HepG2 (cell line): ENCODE data around the gene UQCRHL. TPM values are rescaled to one million over a fixed set of nuclear protein-coding genes. Genes with fewer than 3 reads are reported as not detected.

Experiments used
- DR1 ChIP-seq: sonication (generic); formaldehyde crosslinking; IDR thresholded peaks from 2 replicates; pipeline ENCODE4 v1.8.0; 2021; ENCODE audit warnings: mild to moderate bottlenecking, missing genetic modification reagents, inconsistent platforms
- ELF3 ChIP-seq: IDR thresholded peaks from 2 replicates; pipeline ENCODE4 v1.6.1; 2016; ENCODE audit warnings: missing genetic modification reagents, missing compliant biosample characterization
- FOXP1 ChIP-seq, 2 experiments: fragments of 450-650 bp in 1 of 2; IDR thresholded peaks; 2 replicates each; pipeline ENCODE4 v1.6.1; 2017 to 2018; ENCODE audit warnings: antibody characterized with exemption in 1 of 2
- HDAC1 ChIP-seq: sonication (generic); formaldehyde crosslinking; IDR thresholded peaks from 2 replicates; pipeline ENCODE4 v1.5.1; 2020; ENCODE audit warnings: mild to moderate bottlenecking, missing genetic modification reagents
- MEIS2 ChIP-seq: sonication (generic); formaldehyde crosslinking; IDR thresholded peaks from 2 replicates; pipeline ENCODE4 v1.9.0; 2021; ENCODE audit warnings: mild to moderate bottlenecking, missing genetic modification reagents
- PHF21A ChIP-seq: sonication (generic); formaldehyde crosslinking; IDR thresholded peaks from 2 replicates; pipeline ENCODE4 v1.5.0; 2020; ENCODE audit warnings: mild to moderate bottlenecking, missing genetic modification reagents
- SOX6 ChIP-seq, 2 experiments: fragments of 450-650 bp in 1 of 2; sonication (generic) in 1 of 2; formaldehyde crosslinking in 1 of 2; IDR thresholded peaks; 2 replicates each; pipeline versions ENCODE4 v1.4.0 to v1.6.1; 2017 to 2020; ENCODE audit warnings: antibody characterized with exemption in 1 of 2, mild to moderate bottlenecking in 1 of 2, missing genetic modification reagents in 1 of 2
- TSC22D2 ChIP-seq: sonication (generic); formaldehyde crosslinking; IDR thresholded peaks from 2 replicates; pipeline ENCODE4 v1.5.1; 2020; ENCODE audit warnings: missing genetic modification reagents, mild to moderate bottlenecking, borderline replicate concordance
- ZFYVE20 ChIP-seq: sonication (generic); formaldehyde crosslinking; IDR thresholded peaks from 2 replicates; pipeline ENCODE4 v1.8.0; 2023; ENCODE audit warnings: low read depth, mild to moderate bottlenecking, moderate library complexity, missing genetic modification reagents, borderline replicate concordance
- ZNF232 ChIP-seq: sonication (generic); formaldehyde crosslinking; IDR thresholded peaks from 2 replicates; pipeline ENCODE4 v1.4.0; 2020; ENCODE audit warnings: missing genetic modification reagents, borderline replicate concordance
- ZNF263 ChIP-seq: sonication (generic); formaldehyde crosslinking; IDR thresholded peaks from 2 replicates; pipeline ENCODE4 v1.4.0; 2020; ENCODE audit warnings: missing genetic modification reagents
- ZNF350 ChIP-seq: sonication (generic); formaldehyde crosslinking; IDR thresholded peaks from 2 replicates; pipeline ENCODE4 v1.4.0; 2020; ENCODE audit warnings: mild to moderate bottlenecking, low read depth, missing genetic modification reagents, borderline replicate concordance
- ZNF607 ChIP-seq: sonication (generic); formaldehyde crosslinking; IDR thresholded peaks from 2 replicates; pipeline ENCODE4 v1.5.1; 2020; ENCODE audit warnings: missing genetic modification reagents, mild to moderate bottlenecking, borderline replicate concordance
- ZNF772 ChIP-seq: sonication (generic); formaldehyde crosslinking; IDR thresholded peaks from 2 replicates; pipeline ENCODE4 v1.5.0; 2020; ENCODE audit warnings: mild to moderate bottlenecking, missing genetic modification reagents
- ZNF773 ChIP-seq: sonication (generic); formaldehyde crosslinking; IDR thresholded peaks from 2 replicates; pipeline ENCODE4 v1.4.0; 2020; ENCODE audit warnings: missing genetic modification reagents, borderline replicate concordance
- ZNF788 ChIP-seq: sonication (generic); formaldehyde crosslinking; IDR thresholded peaks from 2 replicates; pipeline ENCODE4 v1.5.0; 2020; ENCODE audit warnings: mild to moderate bottlenecking, missing genetic modification reagents, borderline replicate concordance
- polyA plus RNA-seq, 8 experiments: library from polyadenylated mRNA; depleted of rRNA in 3 of 8; stranded (reverse) in 7 of 8; unstranded in 1 of 8; fragments of >200 nt; fragmentation: Illumina TruSeq in 4 of 8; extraction: Trizol in 4 of 8; gene quantifications; 2 replicates each; pipeline versions ENCODE4 v1.2.1 to v1.2.3, GENCODE V29; 2011 to 2016; ENCODE audit warnings: low read depth in 4 of 8, missing spikeins in 1 of 8, mixed read lengths in 1 of 8; ENCODE audit not compliant: insufficient read depth in 1 of 8
- total RNA-seq, 5 experiments: library from RNA; depleted of rRNA; stranded (reverse); fragments of >200 nt; fragmentation: Illumina TruSeq; extraction: Trizol; gene quantifications; 2 replicates each; pipeline ENCODE4 v1.2.3, GENCODE V29; 2016; ENCODE audit warnings: low read depth in 1 of 5
- TF ChIP-seq, protein P1 (sequence below): sonication (generic); formaldehyde crosslinking; IDR thresholded peaks from 2 replicates; pipeline ENCODE4 v1.8.0; 2022; ENCODE audit warnings: missing genetic modification reagents, mild to moderate bottlenecking, moderate library complexity, borderline replicate concordance
- TF ChIP-seq, protein P2 (sequence below): conservative IDR thresholded peaks from 2 replicates; pipeline ENCODE4 v1.6.1; 2018; ENCODE audit warnings: missing genetic modification reagents
- TF ChIP-seq, protein P3 (sequence below): sonication (generic); formaldehyde crosslinking; IDR thresholded peaks from 2 replicates; pipeline ENCODE4 v1.5.0; 2020; ENCODE audit warnings: mild to moderate bottlenecking, missing genetic modification reagents
- TF ChIP-seq, protein P4 (sequence below): sonication (generic); formaldehyde crosslinking; IDR thresholded peaks from 2 replicates; pipeline ENCODE4 v1.5.0; 2020; ENCODE audit warnings: mild to moderate bottlenecking, missing genetic modification reagents, moderate library complexity
- TF ChIP-seq, protein P5 (sequence below): IDR thresholded peaks from 2 replicates; pipeline ENCODE4 v1.6.1; 2016; ENCODE audit warnings: low read depth, borderline replicate concordance

The UQCRHL gene
- total and polyA plus RNA-seq, 2 of the 13 experiments (the other 11 are each of a cell fraction or from before 2014, with no cell fraction given), result 1.8 to 2.3 TPM

DNA sequence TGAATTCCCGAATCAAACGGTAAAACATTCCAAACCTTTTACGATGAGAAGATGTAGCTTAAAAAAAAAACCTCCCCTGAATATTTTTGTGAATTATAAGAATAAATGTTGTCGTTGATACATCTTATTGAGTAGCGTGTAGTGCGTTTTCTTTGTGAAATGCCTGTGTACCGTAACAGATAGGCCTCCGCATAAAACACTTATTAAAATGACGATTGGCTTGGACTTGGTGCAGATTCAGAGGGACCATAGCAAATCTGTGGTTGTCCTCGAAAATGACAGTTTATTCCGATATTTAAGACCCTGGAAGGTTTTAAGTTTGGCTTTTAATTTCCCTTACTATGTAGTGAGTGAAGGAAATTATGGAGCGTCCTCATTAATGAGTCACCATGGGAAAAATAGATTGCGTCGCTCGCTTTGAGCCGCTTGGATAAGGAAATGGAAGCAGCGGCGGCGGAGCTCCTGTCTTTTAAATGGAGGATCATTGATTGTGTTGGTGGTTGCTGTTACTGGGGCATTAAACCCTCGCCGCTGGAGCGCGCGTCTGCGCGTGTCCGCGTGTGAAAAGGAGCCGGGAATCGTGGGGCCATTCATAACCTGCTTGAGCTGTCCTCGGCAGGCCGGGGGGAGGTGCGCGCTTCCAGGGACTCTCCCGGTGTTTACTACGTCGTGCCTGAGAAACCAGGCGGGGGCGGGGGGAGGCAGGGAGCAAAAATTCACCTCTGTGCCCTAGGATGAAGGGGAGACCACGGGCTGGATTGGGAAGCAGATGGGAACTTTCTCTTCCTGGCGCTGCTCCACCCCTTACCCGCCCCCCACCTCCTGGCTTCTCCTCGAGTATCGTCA is 41.7 kb upstream of the UQCRHL start (continued):
- TF ChIP-seq, protein P1, sequence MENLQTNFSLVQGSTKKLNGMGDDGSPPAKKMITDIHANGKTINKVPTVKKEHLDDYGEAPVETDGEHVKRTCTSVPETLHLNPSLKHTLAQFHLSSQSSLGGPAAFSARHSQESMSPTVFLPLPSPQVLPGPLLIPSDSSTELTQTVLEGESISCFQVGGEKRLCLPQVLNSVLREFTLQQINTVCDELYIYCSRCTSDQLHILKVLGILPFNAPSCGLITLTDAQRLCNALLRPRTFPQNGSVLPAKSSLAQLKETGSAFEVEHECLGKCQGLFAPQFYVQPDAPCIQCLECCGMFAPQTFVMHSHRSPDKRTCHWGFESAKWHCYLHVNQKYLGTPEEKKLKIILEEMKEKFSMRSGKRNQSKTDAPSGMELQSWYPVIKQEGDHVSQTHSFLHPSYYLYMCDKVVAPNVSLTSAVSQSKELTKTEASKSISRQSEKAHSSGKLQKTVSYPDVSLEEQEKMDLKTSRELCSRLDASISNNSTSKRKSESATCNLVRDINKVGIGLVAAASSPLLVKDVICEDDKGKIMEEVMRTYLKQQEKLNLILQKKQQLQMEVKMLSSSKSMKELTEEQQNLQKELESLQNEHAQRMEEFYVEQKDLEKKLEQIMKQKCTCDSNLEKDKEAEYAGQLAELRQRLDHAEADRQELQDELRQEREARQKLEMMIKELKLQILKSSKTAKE (CRISPR knock-in tag), result peak; percentile 85
- TF ChIP-seq SOX6 (IDR thresholded peaks at IDR 0.05), result no peak
- peak; percentile 65; the same call in 1 of the 2 replicates for TF ChIP-seq SOX6 (CRISPR knock-in tag; IDR thresholded peaks at IDR 0.05)
- peak; percentile 78; the same call in 1 of the 2 replicates for TF ChIP-seq MEIS2 (CRISPR knock-in tag)
- 0 out of 2 replicates have a peak, but pooled peaks have one; percentile 16 for TF ChIP-seq ZNF607
- no peak for TF ChIP-seq TSC22D2 (CRISPR knock-in tag)
- 0 out of 2 replicates have a peak, but pooled peaks have one; percentile 12 for TF ChIP-seq ZNF263 (CRISPR knock-in tag)
- TF ChIP-seq HDAC1, result peak; percentile 69
- TF ChIP-seq, protein P2, sequence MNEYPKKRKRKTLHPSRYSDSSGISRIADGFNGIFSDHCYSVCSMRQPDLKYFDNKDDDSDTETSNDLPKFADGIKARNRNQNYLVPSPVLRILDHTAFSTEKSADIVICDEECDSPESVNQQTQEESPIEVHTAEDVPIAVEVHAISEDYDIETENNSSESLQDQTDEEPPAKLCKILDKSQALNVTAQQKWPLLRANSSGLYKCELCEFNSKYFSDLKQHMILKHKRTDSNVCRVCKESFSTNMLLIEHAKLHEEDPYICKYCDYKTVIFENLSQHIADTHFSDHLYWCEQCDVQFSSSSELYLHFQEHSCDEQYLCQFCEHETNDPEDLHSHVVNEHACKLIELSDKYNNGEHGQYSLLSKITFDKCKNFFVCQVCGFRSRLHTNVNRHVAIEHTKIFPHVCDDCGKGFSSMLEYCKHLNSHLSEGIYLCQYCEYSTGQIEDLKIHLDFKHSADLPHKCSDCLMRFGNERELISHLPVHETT (CRISPR knock-in tag), result 0 out of 2 replicates have a peak, but pooled peaks have one; percentile 21
- TF ChIP-seq ZFYVE20 (CRISPR knock-in tag), result no peak
- TF ChIP-seq, protein P3, sequence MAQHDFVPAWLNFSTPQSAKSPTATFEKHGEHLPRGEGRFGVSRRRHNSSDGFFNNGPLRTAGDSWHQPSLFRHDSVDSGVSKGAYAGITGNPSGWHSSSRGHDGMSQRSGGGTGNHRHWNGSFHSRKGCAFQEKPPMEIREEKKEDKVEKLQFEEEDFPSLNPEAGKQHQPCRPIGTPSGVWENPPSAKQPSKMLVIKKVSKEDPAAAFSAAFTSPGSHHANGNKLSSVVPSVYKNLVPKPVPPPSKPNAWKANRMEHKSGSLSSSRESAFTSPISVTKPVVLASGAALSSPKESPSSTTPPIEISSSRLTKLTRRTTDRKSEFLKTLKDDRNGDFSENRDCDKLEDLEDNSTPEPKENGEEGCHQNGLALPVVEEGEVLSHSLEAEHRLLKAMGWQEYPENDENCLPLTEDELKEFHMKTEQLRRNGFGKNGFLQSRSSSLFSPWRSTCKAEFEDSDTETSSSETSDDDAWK (CRISPR knock-in tag), result no peak
- TF ChIP-seq DR1 (CRISPR knock-in tag), result peak; percentile 57; the same call in 1 of the 2 replicates
- no peak for TF ChIP-seq FOXP1 (IDR thresholded peaks at IDR 0.05)
- TF ChIP-seq FOXP1 (CRISPR knock-in tag; IDR thresholded peaks at IDR 0.05), result peak; percentile 64
- peak; percentile 66; the same call in 1 of the 2 replicates for TF ChIP-seq ZNF788 (CRISPR knock-in tag)
- TF ChIP-seq, protein P4, sequence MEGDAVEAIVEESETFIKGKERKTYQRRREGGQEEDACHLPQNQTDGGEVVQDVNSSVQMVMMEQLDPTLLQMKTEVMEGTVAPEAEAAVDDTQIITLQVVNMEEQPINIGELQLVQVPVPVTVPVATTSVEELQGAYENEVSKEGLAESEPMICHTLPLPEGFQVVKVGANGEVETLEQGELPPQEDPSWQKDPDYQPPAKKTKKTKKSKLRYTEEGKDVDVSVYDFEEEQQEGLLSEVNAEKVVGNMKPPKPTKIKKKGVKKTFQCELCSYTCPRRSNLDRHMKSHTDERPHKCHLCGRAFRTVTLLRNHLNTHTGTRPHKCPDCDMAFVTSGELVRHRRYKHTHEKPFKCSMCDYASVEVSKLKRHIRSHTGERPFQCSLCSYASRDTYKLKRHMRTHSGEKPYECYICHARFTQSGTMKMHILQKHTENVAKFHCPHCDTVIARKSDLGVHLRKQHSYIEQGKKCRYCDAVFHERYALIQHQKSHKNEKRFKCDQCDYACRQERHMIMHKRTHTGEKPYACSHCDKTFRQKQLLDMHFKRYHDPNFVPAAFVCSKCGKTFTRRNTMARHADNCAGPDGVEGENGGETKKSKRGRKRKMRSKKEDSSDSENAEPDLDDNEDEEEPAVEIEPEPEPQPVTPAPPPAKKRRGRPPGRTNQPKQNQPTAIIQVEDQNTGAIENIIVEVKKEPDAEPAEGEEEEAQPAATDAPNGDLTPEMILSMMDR, result no peak
- TF ChIP-seq, protein P5, sequence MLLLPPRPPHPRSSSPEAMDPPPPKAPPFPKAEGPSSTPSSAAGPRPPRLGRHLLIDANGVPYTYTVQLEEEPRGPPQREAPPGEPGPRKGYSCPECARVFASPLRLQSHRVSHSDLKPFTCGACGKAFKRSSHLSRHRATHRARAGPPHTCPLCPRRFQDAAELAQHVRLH, result no peak
- TF ChIP-seq ZNF772, result peak; percentile 73
- TF ChIP-seq ZNF350 (CRISPR knock-in tag), result peak; percentile 78
- TF ChIP-seq PHF21A (CRISPR knock-in tag), result peak; percentile 90
- peak; percentile 65; the same call in 1 of the 2 replicates for TF ChIP-seq ZNF773
- peak; percentile 55; the same call in 1 of the 2 replicates for TF ChIP-seq ELF3 (CRISPR knock-in tag)
- peak; percentile 43; the same call in 1 of the 2 replicates for TF ChIP-seq ZNF232
